Measurements from ENCODE around the gene KRTAP10-4. TPM values are rescaled to one million over a fixed set of nuclear protein-coding genes. Genes with fewer than 3 reads are reported as not detected.

KRTAP10-4 gene
- total RNA-seq, 4 donors from 2014 or later = not detected

DNA sequence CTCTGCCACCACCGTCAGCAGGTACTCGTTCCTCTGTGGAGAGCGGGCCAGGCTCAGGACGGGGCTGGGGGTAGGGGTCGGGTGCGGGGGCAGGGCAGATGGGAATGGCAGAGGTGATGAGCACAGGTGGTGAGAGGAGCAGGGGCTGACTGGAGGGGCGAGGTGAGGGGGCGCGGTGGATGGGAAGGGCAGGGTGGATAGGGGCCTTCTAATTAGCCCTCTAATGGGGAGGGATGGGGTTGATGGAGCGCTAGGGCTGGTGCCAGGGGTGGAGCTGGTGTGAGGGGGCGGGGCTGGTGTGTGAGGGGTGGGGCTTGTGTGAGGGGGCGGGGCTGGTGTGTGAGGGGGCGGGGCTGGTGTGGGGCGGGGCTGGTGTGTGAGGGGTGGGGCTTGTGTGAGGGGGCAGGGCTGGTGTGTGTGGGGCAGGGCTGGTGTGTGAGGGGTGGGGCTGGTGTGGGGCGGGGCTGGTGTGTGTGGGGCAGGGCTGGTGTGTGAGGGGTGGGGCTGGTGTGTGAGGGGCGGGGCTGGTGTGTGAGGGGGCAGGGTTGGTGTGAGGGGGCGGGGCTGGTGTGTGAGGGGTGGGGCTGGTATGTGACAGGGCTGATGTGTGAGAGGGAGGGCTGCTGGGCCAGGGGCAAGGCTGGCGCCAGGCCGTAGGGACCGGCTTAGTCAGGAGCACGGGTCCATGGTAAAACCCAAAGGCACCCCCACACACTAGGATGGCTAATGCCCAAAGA lies 39.5 kb upstream of the KRTAP10-4 start:
- TF ChIP-seq EP300 (IDR thresholded peaks at IDR 0.05) (no peak), POLR2A (IDR thresholded peaks at IDR 0.05) (no peak)
- TF ChIP-seq, protein P1, sequence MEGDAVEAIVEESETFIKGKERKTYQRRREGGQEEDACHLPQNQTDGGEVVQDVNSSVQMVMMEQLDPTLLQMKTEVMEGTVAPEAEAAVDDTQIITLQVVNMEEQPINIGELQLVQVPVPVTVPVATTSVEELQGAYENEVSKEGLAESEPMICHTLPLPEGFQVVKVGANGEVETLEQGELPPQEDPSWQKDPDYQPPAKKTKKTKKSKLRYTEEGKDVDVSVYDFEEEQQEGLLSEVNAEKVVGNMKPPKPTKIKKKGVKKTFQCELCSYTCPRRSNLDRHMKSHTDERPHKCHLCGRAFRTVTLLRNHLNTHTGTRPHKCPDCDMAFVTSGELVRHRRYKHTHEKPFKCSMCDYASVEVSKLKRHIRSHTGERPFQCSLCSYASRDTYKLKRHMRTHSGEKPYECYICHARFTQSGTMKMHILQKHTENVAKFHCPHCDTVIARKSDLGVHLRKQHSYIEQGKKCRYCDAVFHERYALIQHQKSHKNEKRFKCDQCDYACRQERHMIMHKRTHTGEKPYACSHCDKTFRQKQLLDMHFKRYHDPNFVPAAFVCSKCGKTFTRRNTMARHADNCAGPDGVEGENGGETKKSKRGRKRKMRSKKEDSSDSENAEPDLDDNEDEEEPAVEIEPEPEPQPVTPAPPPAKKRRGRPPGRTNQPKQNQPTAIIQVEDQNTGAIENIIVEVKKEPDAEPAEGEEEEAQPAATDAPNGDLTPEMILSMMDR (IDR thresholded peaks at IDR 0.05) = no peak
- no peak overlapping the region for H3K4me3 ChIP-seq

GRCh38 chr21:44534688-44535087 lies 38.8 kb upstream of the KRTAP10-4 start:
- H3K36me3 ChIP-seq = no peaks in the 10 kb centered on the region
- 95 to 96% methylated on average over 6 of the region's 6 CpGs for WGBS, 2 donors
- no peaks in the 10 kb centered on the region for H3K27me3 ChIP-seq
- H3K27ac ChIP-seq = no peak overlapping the region
- TF ChIP-seq EP300 (IDR thresholded peaks at IDR 0.05) (no peak), POLR2A (IDR thresholded peaks at IDR 0.05) (no peak)
- TF ChIP-seq, protein P1 (IDR thresholded peaks at IDR 0.05) = no peak
- H3K4me3 ChIP-seq = no peak overlapping the region
- peaks cover 0 to 5% (median 0%) of the 10 kb centered on the region in 4 donors for H3K9me3 ChIP-seq
- H3K4me1 ChIP-seq = no peaks in the 10 kb centered on the region
- no peak for DNase-seq (ENCODE audit: low spot score in 2 of 2)

More for the DNA sequence above, 39.5 kb upstream of the KRTAP10-4 start:
- H3K27me3 ChIP-seq = no peaks in the 10 kb centered on the region
- peaks cover 0 to 5% (median 0%) of the 10 kb centered on the region in 4 donors for H3K9me3 ChIP-seq
- WGBS, 2 donors = 93 to 98% methylated on average over 16 of the region's 21 CpGs
- H3K4me1 ChIP-seq = no peaks in the 10 kb centered on the region
- H3K36me3 ChIP-seq = no peaks in the 10 kb centered on the region
- DNase-seq (ENCODE audit: low spot score in 2 of 2) = no peak
- H3K27ac ChIP-seq = no peak overlapping the region

- TF ChIP-seq EP300 (IDR thresholded peaks at IDR 0.05) (no peak), POLR2A (IDR thresholded peaks at IDR 0.05) (no peak)
- TF ChIP-seq, protein P1 (IDR thresholded peaks at IDR 0.05) = no peak
- Histone ChIP-seq H3K9me3 (peaks cover 0 to 5% (median 0%) of the 10 kb centered on the region in 4 donors), H3K27ac (no peak overlapping the region), H3K27me3 (no peaks in the 10 kb centered on the region), H3K36me3 (no peaks in the 10 kb centered on the region), H3K4me3 (no peak overlapping the region), H3K4me1 (no peaks in the 10 kb centered on the region)
- DNase-seq (ENCODE audit: low spot score in 2 of 2) = no peak
- 38 to 55% methylated on average over 7 of the region's 7 CpGs for WGBS, 2 donors
Measured at GRCh38 chr21:44535963-44536362, 37.6 kb upstream of the KRTAP10-4 start.

- TF ChIP-seq, protein P1 (IDR thresholded peaks at IDR 0.05) = no peak
- TF ChIP-seq POLR2A (IDR thresholded peaks at IDR 0.05) (no peak), EP300 (IDR thresholded peaks at IDR 0.05) (no peak)
- H3K27ac ChIP-seq = no peak overlapping the region
- H3K9me3 ChIP-seq = peaks cover 0 to 25% (median 2%) of the 10 kb centered on the region in 4 donors
- H3K36me3 ChIP-seq = no peaks in the 10 kb centered on the region
- no peak for DNase-seq (ENCODE audit: low spot score in 2 of 2)
- 91 to 92% methylated on average over 30 to 33 of the region's 33 CpGs for WGBS, 2 donors
- H3K4me1 ChIP-seq = no peaks in the 10 kb centered on the region
- H3K4me3 ChIP-seq = no peak overlapping the region
- no peaks in the 10 kb centered on the region for H3K27me3 ChIP-seq
Measured at GRCh38 chr21:44537930-44538911, 35.3 kb upstream of the KRTAP10-4 start.
